ENCODE results near the gene OR3A2.

DNA sequence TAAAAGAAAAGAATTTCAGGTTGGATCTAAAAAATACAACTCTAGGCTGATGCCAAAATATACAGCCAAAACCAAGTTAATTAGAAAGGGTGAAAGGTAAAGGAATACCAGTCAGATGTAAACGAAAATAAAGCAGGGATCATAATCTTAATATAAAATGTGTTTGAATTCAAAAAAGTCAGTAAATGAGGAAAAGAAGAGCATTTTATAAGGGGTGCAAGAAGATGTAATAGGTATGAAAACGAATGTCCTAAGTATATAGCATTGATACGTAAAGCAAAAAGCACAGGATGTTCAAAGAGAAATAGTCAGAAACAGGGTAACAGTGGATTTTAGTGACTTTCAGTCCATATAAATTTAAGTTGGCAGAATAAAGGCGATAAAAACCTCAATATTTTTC, 90.5 kb downstream of the OR3A2 start:
- TF ChIP-seq, protein P1, sequence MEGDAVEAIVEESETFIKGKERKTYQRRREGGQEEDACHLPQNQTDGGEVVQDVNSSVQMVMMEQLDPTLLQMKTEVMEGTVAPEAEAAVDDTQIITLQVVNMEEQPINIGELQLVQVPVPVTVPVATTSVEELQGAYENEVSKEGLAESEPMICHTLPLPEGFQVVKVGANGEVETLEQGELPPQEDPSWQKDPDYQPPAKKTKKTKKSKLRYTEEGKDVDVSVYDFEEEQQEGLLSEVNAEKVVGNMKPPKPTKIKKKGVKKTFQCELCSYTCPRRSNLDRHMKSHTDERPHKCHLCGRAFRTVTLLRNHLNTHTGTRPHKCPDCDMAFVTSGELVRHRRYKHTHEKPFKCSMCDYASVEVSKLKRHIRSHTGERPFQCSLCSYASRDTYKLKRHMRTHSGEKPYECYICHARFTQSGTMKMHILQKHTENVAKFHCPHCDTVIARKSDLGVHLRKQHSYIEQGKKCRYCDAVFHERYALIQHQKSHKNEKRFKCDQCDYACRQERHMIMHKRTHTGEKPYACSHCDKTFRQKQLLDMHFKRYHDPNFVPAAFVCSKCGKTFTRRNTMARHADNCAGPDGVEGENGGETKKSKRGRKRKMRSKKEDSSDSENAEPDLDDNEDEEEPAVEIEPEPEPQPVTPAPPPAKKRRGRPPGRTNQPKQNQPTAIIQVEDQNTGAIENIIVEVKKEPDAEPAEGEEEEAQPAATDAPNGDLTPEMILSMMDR (conservative IDR thresholded peaks at IDR 0.05 in 1 of 2, IDR thresholded peaks at IDR 0.05 in 1 of 2; ENCODE audit: extremely low read depth in 1 of 2, insufficient read depth in 1 of 2, low read depth in 1 of 2, low read length in 2 of 2), result no peak
- TF ChIP-seq EZH2 (IDR thresholded peaks at IDR 0.05; ENCODE audit: borderline replicate concordance, low read length), result no peak
